PC-9 (cell line): Measurements from ENCODE around the gene ABI3BP.

Experiments used
- CTCF ChIP-seq: fragments of 200-600 bp; sonication (generic); conservative IDR thresholded peaks from 2 replicates; pipeline ENCODE4 v1.6.1; 2017; ENCODE audit warnings: mixed run types, antibody characterized with exemption, mild to moderate bottlenecking, moderate library complexity
- EZH2 ChIP-seq: fragments of 200-600 bp; sonication (generic); IDR thresholded peaks from 2 replicates; pipeline ENCODE4 v1.8.0; 2017; ENCODE audit warnings: antibody characterized with exemption, low read depth

- TF ChIP-seq EZH2 (no peak), CTCF (no peak)
These were observed 27.2 kb downstream of the ABI3BP start for GRCh38 chr3:100966049-100966491.
